ENCODE data around the gene TFDP1.

DNA sequence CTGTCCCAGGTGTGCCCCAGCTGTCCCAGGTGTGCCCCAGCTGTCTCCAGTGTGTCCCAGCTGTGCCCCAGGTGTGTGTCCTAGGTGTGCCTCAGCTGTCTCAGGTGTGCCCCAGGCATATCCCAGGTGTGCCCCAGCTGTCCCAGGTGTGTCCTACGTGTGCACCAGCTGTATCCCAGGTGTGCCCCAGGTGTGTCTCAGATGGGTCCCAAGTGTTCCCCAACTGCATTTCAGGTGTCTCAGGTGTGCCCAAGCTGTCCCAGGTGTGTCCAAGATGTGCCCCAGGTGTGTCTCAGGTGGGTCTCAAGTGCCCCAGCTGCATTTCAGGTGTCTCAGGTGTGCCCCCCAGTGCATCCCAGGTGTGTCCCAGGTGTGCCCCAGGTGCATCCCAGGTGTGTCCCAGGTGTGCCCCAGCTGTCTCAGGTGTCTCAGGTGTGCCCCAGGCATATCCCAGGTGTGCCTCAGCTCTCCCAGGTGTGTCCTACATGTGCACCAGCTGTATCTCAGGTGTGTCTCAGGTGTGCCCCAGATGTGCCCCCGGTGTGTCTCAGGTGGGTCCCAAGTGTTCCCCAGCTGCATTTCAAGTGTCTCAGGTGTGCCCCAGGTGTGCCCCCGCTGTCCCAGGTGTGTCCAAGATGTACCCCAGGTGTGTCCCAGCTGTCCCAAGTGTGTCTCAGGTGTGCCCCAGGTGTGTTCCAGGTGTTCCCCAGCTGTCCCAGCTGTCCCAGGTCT is 81.2 kb downstream of the TFDP1 start:
- TF ChIP-seq, protein P1, sequence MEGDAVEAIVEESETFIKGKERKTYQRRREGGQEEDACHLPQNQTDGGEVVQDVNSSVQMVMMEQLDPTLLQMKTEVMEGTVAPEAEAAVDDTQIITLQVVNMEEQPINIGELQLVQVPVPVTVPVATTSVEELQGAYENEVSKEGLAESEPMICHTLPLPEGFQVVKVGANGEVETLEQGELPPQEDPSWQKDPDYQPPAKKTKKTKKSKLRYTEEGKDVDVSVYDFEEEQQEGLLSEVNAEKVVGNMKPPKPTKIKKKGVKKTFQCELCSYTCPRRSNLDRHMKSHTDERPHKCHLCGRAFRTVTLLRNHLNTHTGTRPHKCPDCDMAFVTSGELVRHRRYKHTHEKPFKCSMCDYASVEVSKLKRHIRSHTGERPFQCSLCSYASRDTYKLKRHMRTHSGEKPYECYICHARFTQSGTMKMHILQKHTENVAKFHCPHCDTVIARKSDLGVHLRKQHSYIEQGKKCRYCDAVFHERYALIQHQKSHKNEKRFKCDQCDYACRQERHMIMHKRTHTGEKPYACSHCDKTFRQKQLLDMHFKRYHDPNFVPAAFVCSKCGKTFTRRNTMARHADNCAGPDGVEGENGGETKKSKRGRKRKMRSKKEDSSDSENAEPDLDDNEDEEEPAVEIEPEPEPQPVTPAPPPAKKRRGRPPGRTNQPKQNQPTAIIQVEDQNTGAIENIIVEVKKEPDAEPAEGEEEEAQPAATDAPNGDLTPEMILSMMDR (IDR thresholded peaks at IDR 0.05), result no peak
- TF ChIP-seq POLR2A (IDR thresholded peaks at IDR 0.05), result no peak
